ENCODE data around the gene ABHD17B.

Gene ABHD17B

GRCh38 chr9:71826279-71826678 lies 84.7 kb downstream of the ABHD17B start:
- in situ Hi-C loops (cut with HindIII; ENCODE audit: low sequenced_read_pairs), result no loop called here

GRCh38 chr9:71824257-71824656 lies 86.7 kb downstream of the ABHD17B start:
- in situ Hi-C loops (cut with HindIII; ENCODE audit: low sequenced_read_pairs), result no loop called here

DNA sequence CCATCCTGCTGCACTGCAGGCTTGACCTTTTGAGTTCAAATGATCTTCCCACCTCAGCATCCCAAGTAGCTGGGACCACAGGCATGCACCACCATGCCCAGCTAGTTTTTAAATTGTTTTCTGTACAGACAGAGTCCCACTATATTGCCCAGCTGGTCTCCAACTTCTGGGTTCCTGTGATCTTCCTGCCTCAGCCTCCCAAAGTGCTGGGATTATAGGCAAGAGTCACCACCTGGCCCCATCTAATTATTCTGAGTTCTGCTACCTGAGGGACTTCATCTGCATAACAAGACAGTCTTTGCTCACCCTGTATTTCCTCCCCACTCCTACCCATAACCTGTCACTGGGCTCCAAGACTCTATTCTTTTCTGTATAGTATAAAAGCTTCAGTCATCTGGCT lies 88.1 kb downstream of the ABHD17B start:
- in situ Hi-C loops (cut with HindIII; ENCODE audit: low sequenced_read_pairs), result no loop called here

DNA sequence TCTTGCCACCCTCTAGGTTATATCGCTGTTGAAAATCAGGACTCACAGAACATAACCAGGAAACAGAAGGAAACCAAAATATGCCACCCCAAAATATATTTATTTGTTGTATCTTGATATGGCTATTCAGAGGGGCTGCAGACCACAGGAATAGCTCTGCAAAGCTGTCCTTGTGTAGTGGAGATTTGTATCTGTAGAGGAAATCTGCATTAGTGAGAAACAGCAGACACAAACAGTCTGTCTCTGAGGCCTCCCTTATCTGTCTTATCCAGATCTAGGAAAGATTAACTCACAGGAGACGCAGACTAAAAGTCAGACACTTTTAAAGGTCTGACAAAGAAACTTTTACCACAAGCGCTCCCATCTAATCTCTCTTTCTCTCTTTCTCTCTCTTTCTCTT lies 88.5 kb downstream of the ABHD17B start:
- in situ Hi-C loops (cut with HindIII; ENCODE audit: low sequenced_read_pairs), result no loop called here

GRCh38 chr9:71821405-71821804 lies 89.6 kb downstream of the ABHD17B start:
- in situ Hi-C loops (cut with HindIII; ENCODE audit: low sequenced_read_pairs), result no loop called here

- in situ Hi-C loops (cut with HindIII; ENCODE audit: low sequenced_read_pairs), result no loop called here
Measured at GRCh38 chr9:71820403-71820921, 90.5 kb downstream of the ABHD17B start.

- in situ Hi-C loops (cut with HindIII; ENCODE audit: low sequenced_read_pairs), result no loop called here
Measured at GRCh38 chr9:71819115-71819739, 91.8 kb downstream of the ABHD17B start.

DNA sequence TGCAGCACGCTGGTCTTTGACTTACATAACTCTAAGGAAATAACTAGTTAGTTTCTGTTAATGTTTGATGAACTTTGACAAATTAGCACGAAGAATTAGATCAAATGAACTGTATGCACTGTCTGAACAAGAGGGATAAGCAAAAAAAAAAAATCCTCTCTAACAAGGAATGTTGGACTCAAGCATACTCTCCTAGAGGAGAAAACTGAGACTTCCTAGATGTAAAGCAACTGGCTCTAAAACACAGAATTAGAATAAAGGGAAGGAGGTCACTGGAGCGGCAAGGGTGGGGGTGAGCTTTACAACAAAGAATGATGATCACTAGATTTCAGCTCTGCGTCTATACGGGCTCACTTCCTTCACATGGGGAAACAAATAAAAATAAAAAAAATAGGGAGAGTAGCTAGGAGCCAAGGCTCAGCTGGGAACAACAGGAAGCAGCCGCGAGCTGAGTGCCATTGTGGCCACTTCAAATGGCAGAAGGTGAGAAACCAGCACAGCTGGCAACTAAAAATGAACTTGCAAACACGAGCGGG lies 94.0 kb downstream of the ABHD17B start:
- in situ Hi-C loops (cut with HindIII; ENCODE audit: low sequenced_read_pairs), result no loop called here
